NCI-H187 (cell line): ENCODE data around the gene PUS1.

Experiments used
- DNase-seq, 2 experiments: peaks; one replicate each; lab custom pipeline; 2025; lab: John Stamatoyannopoulos, UW

The PUS1 gene

GRCh38 chr12:131915823-131916222, 13.3 kb upstream of the PUS1 start:
- DNase-seq, result no peak

DNA sequence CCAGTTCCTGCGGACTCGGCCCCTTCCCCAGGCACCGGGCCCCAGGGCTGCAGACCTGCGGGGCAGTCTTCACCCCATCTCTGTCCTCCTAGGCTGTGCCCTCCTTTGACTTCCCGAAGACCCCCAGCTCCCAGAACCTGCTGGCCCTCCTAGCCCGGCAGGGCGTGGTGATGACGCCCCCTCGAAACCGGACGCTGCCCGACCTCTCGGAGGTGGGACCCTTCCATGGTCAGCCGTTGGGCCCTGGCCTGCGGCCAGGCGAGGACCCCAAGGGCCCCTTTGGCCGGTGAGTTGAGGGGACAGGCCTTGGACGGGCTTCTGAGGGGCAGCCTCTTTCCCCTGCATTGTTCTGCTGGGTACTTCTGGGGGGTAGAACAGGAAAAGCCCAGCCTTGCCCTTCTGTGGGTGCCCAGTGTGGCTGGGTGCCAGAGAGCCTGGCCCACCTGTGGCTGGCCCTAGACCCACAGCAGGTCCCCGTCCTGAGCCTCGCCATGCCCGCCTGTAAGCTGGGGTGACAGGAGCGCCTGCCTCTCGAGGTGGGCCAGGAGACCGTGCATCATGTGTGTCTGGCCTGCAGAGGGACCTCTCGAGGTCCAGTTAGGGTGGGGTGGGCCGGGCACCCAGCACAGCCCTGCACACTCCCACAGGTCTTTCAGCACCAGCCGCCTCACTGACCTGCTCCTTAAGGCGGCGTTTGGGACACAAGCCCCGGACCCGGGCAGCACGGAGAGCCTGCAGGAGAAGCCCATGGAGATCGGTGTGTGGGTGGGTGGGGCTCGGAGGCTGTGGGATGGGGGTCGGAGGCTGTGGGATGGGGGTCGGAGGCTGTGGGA, 12.6 kb upstream of the PUS1 start:
- DNase-seq, result no peak

- no peak for DNase-seq
Measured at GRCh38 chr12:131917139-131917710, 11.9 kb upstream of the PUS1 start.

- no peak for DNase-seq
Measured at GRCh38 chr12:131917711-131918306, 11.3 kb upstream of the PUS1 start.

DNA sequence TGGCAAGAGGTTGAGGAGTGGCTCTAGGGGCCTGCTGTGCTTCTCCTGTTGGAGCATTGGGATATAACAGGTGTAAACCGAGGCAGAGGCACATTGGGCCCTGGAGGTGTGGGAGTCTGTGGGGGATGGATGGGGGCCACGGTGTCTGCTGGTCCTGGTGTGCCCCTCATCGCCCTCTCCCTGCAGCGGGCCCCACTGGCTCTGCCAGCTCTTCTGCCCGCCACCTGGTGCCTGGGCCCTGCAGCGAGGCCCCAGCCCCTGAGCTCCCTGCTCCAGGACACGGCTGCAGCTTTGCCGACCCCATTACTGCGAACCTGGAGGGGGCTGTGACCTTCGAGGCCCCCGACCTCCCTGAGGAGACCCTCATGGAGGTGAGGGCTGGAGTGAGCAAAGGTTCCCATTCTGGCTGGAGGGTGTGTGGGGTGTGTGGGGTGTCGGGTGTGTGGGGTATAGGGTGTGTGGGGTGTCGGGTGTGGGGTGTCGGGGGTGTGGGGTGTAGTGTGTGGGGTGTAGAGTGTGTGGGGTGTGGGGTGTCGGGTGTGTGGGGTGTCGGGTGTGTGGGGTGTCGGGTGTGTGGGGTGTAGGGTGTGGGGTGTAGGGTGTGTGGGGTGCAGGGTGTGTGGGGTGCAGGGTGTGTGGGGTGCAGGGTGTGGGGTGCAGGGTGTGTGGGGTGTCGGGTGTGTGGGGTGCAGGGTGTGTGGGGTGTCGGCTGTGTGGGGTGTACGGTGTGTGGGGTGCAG, 10.6 kb upstream of the PUS1 start:
- no peak for DNase-seq

DNA sequence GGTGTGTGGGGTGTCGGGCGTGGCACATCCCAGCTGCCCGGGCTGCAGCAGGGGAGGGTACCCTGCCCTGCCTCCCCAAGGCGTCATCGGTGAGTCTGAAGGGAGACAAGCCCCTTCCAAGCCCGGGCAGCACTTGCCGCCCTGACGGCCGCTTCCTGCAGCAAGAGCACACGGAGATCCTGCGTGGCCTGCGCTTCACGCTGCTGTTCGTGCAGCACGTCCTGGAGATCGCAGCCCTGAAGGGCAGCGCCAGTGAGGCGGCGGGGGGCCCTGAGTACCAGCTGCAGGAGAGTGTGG, 10.1 kb upstream of the PUS1 start:
- DNase-seq, result no peak

- DNase-seq, result no peak
Measured at GRCh38 chr12:131919366-131920156, 9.5 kb upstream of the PUS1 start.

DNA sequence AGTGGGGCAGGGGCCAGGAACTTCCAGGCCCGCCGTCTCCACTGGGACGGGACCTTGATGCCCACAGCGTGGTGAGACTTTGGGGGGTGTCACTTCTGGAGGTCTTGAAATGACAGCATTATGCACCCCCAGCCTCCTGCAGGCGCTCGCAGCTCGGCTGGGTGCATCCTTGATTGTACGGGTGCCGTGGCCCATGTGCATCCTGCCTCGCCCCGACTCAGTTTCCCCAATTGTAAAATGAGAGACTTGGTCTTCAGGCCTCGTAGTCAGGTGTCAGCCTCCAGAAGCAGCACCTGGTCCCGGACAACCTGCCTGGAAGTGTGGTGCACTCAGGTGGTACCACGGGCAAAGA, 8.9 kb upstream of the PUS1 start:
- no peak for DNase-seq

DNA sequence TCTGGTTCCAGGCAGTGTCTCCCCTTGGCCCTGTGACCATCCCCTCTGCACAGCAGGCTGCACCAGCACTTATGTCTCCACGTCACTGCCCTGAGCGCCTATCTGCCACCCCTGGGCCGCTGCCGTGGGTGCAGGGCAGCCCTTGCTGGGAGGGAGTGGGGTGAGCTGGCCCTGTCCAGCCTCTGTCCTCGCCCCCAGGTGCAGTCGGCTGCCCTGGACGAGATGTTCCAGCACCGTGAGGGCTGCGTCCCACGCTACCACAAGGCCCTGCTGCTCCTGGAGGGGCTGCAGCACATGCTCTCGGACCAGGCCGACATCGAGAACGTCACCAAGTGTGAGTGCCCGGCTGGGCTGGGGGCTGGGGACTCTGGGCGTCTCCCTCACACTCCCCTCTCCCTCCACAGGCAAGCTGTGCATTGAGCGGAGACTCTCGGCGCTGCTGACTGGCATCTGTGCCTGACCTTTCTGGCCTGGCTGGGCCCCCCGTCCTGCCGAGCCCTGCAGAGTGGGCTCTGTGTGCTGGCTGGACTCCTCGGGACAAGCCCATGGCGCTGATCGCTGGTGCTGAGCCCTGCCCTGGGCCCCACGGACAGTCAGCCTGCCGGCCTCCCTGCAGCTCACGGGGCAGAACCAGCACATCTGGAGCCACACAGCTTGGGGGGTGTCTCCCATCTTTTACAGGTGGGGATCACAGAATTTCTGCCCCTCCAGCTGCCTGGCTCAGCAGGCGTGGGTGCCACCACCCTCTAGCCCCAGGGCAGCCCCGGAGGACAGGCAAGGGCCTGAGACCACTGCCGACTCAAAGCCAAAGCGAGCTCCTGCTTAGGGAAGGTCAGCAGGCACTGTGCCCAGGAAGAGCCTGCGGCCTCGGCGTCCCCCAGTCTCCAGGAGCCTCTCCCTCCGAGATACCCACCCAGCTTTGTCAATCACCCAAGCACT, 7.9 kb upstream of the PUS1 start:
- no peak for DNase-seq

GRCh38 chr12:131921866-131922769, 7.0 kb upstream of the PUS1 start:
- no peak for DNase-seq

GRCh38 chr12:131922772-131923171, 6.3 kb upstream of the PUS1 start:
- no peak for DNase-seq

DNA sequence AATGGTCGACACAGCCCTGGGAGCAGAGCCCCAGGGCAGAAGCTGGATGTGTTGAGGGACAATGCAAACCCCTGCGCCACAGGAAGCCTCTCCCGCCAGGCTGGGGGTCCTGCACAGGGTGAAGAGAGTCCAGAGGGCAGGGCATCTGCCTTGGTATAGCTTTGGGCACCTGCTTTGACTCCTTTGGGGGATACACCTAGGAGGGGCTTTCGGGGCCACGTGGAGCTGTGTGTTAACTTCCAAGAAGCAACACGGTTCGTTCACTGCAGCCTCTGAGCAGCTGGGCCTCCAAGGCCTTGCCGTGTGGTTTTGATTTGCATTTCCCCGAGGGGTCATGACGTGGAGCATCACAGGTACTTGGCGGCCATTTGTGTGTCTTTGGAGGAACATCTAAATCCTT, 5.8 kb upstream of the PUS1 start:
- DNase-seq, result no peak

DNA sequence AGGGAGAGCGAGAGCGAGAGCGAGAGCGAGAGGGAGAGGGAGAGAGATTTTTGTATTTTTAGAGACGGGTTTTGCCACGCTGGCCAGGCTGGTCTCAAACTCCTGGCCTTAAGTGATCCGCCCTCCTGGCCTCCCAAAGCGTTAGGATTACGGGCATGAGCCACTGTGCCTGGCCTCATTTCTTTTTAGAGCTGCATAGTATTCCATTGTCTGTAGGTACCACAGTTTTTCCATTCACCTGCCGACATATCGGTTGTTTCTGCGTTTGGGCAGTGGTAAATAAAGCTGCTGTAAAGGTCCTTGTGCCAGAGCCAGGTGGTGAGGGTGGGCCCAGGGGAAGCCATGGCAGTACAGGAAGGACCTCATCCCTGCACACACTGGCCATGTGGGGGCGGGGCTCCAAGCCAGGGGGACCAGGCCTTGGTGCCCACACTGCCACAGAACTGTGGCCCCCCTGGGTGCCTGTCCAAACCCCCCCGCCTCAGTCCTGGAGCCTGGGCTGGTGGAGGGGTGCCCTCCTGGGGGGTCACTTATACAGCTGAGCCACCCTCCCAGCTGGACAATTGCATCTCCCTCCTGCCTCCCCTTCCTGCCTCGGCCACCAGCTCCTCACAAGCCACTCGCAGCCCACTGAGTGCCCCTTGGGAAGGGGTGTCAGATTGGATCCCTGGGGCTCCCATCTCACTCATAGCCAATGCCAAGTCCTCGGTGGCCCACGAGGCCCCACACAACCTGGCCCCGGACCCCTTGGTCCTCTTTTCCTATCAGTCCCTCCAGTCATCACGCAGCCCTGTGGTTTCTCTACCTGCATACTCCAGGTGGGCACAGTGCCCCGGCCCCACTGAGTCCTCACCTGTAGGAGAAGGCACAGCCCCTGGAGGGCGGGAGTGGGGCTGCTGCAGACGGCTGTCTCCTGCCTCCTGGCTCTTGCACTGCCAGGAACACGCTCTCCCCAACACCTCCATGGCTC, 1.7 kb upstream of the PUS1 start:
- no peak for DNase-seq

DNA sequence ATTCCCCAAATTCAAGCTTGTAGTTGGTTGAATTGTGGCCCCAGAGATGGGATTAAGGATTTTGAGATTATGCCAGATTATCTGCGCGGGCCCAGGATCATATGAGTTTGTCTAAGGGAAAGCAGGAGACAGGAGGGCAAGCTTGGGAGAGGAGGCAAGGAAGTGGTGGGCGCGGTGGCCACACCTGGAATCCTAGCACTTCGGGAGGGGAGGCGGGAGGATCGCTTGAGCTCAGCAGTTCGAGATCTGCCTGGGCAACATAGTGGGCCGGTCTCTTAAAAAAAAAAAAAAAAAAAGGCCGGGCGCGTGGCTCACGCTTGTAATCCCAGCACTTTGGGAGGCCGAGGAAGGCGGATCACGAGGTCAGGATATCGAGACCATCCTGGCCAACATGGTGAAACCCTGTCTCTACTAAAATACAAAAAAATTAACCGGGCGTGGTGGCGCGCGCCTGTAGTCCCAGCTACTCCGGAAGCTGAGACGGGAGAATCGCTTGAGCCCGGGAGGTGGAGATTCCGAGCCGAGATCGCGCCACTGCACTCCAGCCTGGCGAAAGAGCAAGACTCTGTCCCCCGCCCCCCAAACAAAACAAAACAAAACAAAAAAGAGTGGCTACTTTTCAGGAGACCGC, 881 bp upstream of the PUS1 start:
- no peak for DNase-seq

DNA sequence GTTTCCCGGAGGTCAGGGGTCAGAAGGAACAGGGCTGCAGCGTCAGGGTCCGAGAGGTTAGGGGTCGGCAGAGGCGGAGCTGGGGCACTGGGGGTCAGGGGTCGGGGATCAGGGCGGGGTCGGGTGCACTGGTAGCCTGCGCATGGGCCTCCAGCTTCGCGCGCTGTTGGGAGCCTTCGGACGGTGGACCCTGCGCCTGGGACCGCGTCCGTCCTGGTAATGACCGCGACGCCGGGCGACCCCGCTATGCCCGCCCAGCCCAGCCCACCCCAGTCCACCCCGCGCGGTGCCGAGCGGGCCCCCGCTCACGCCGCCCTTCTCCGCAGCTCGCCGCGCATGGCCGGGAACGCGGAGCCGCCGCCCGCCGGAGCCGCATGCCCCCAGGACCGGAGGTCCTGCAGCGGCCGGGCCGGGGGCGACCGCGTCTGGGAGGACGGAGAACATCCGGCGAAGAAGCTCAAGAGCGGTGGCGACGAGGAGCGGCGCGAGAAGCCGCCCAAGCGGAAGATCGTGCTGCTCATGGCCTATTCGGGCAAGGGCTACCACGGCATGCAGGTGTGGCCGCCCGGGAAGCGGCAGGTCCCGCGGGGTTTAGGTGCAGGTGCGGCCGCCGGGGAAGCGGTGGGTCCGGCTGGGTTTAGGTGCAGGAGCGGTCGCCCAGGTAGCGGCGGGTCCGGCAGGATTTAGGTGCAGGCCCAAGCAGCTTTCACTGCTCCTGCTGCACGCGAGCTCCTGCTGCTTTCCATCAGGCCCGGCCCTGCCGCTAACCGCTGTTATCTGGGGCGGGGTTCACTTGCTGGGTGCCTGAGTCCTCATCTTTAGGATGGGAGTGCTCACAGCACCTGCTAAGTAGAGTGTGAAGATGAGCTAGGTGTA, 743 bp downstream of the PUS1 start:
- DNase-seq, result no peak

- DNase-seq, result no peak
Measured at GRCh38 chr12:131930510-131930909, 1.4 kb downstream of the PUS1 start.

GRCh38 chr12:131933387-131933786, 4.3 kb downstream of the PUS1 start:
- no peak for DNase-seq
